Heart left ventricle (tissue), 16 donors: Measurements from ENCODE around the gene STKLD1. TPM values are rescaled to one million over a fixed set of nuclear protein-coding genes. Genes with fewer than 3 reads are reported as not detected.

Source experiments
- ATAC-seq, 4 donors: fragments of 200-7000 bp; cut with Tn5 transposase; one replicate each; pipeline ENCODE4 v1.9.1; 2020 to 2022; ENCODE audit warnings: moderate library complexity in 4 of 4, mild to moderate bottlenecking in 3 of 4, moderate number of reproducible peaks in 1 of 4
- DNase-seq, 5 donors: peaks; one replicate each; pipeline ENCODE4 v3.0.0-alpha.2; 2020
- H3K27ac ChIP-seq, 12 donors: fragments of 200-600 bp; sonication (generic) in 4 of 12; one replicate each; pipeline versions ENCODE4 v1.5.0 to v1.8.0; 2016 to 2022; ENCODE audit warnings: mild to moderate bottlenecking in 2 of 12
- H3K27me3 ChIP-seq, 9 donors: fragments of 200-600 bp; sonication (generic) in 2 of 9; one replicate each; pipeline versions ENCODE4 v1.5.1 to v1.8.0; 2016 to 2022; ENCODE audit warnings: mild to moderate bottlenecking in 3 of 9
- H3K36me3 ChIP-seq, 9 donors: fragments of 200-600 bp; sonication (generic) in 2 of 9; one replicate each; pipeline versions ENCODE4 v1.5.0 to v1.8.0; 2018 to 2022; ENCODE audit warnings: mild to moderate bottlenecking in 2 of 9
- H3K4me1 ChIP-seq, 12 donors: fragments of 200-600 bp; sonication (generic) in 4 of 12; one replicate each; pipeline versions ENCODE4 v1.5.0 to v1.8.0; 2016 to 2022; ENCODE audit warnings: mild to moderate bottlenecking in 3 of 12
- H3K4me3 ChIP-seq, 12 donors: fragments of 200-600 bp; sonication (generic) in 4 of 12; one replicate each; pipeline versions ENCODE4 v1.5.0 to v1.8.0; 2017 to 2022; ENCODE audit warnings: mild to moderate bottlenecking in 9 of 12, moderate library complexity in 4 of 12
- H3K9me3 ChIP-seq, 12 donors: fragments of 200-600 bp; sonication (generic) in 4 of 12; one replicate each; pipeline versions ENCODE4 v1.5.0 to v1.8.0; 2016 to 2022; ENCODE audit warnings: mild to moderate bottlenecking in 1 of 12
- CTCF ChIP-seq, 12 donors: fragments of 200-600 bp; sonication (generic) in 4 of 12; IDR thresholded peaks; one replicate each; pipeline versions ENCODE4 v1.5.0 to v1.8.0; 2018 to 2022; ENCODE audit warnings: antibody characterized with exemption in 12 of 12, mild to moderate bottlenecking in 5 of 12
- POLR2A ChIP-seq, 2 donors: fragments of 450-650 bp; IDR thresholded peaks; one replicate each; pipeline ENCODE4 v1.6.1; 2017; ENCODE audit warnings: antibody characterized with exemption in 2 of 2, mild to moderate bottlenecking in 2 of 2, moderate library complexity in 2 of 2
- WGBS, 4 donors: extraction: QIAGEN DNeasy Blood & Tissue Kit in 2 of 4; methylation state at CpG; one replicate each; pipeline versions ENCODE4 v1.1.5 to v1.1.7; 2013 to 2018; 5-methylcytosine and 5-hydroxymethylcytosine counted together
- intact Hi-C, 10 donors: fragments of 100-400 bp; cut with DNase I; formaldehyde crosslinking; loops; one replicate each; pipeline versions ENCODE4 v1.11.1 to v1.14.2; 2022
- polyA plus RNA-seq, 2 donors: library from polyadenylated mRNA; stranded (reverse); fragments of 200-250 nt; gene quantifications; one replicate each; pipeline ENCODE4 v1.2.3, GENCODE V29; 2013
- total RNA-seq, 9 donors: library from RNA; depleted of rRNA in 2 of 9; stranded (reverse); fragments of >200 nt in 2 of 9; fragmentation: NEBNext Ultra II Directional in 3 of 9; extraction: Animal tissue kit (Norgen Biotek cat#: 25700) in 3 of 9; gene quantifications; one replicate each; pipeline versions ENCODE4 v1.1.0 to v1.2.4, GENCODE V29; 2016 to 2023
- donor health status: ischemic (EF 13 %, LVEDD 7.1; RV severe dilation, severe dysfunction).
- donor health status: healthy with polysubstance abuse.
- donor health status: DM: no; HTN: yes; CAD: no.
- donor health status: DM: no; HTN: no; CAD: no.
- donor health status: ischemic (EF 25% LVEDD 6.9; RV normal size, moderate dysfunction).
- donor health status: ischemic (EF 25% LVEDD 5.7; RV mildly dilated, moderate dysfunction).
- donor health status: healthy.
- donor health status: DM: yes; HTN: yes; CAD: no.
- donor health status: ischemic (EF 35%, LVEDD 5.7; RV mildly dilated, moderate dysfunction).
- donor health status: nonischemic (EF 11% LVEDD 7.7; RV severe dilation, severe dysfunction).
- donor health status: DM: yes; HTN: yes; CAD: no.
- donor health status: PGD.
- donor health status: ischemic (EF 29% LVEDD 5.4; RV normal size, mild dysfunction).
- donor health status: nonischemic (EF 23%, LVEDD 6.1; RV moderate dilation, normal function).

STKLD1 gene
- total and polyA plus RNA-seq, 11 donors: 0.25 to 0.91 (median 0.46) TPM; not detected in 2

- WGBS, 4 donors: 82 to 89% (median 87%) methylated on average over 8 to 13 of the region's 13 CpGs
- Histone ChIP-seq H3K36me3 (peaks cover 0 to 74% (median 64%) of the 10 kb centered on the region in 9 donors), H3K9me3 (no peaks in the 10 kb centered on the region), H3K4me3 (peak overlapping the region in 2 of 12 donors; percentile 8 to 49), H3K27ac (peak overlapping the region in 3 of 12 donors; percentile 24 to 92 (median 30)), H3K27me3 (no peaks in the 10 kb centered on the region), H3K4me1 (peaks cover 0 to 47% (median 8%) of the 10 kb centered on the region in 12 donors)
- intact Hi-C loops: loop anchor here in 1 of 10 donors (10.0 kb wide), 1 partner anchor 144 kb away; no protein-coding TSS in a partner anchor
- TF ChIP-seq POLR2A (IDR thresholded peaks at IDR 0.05) (no peak), CTCF (IDR thresholded peaks at IDR 0.05) (no peak)
- ATAC-seq: no peak
- no peak for DNase-seq
Measured at GRCh38 chr9:133340916-133341315, 35.2 kb upstream of the STKLD1 start.

- ATAC-seq (peak in 3 of 4 donors; percentile 45 to 71 (median 71)), DNase-seq (peak; percentile 63 to 83 (median 70))
Measured at GRCh38 chr9:133341369-133342068, 34.6 kb upstream of the STKLD1 start.

GRCh38 chr9:133342069-133342406, 34.1 kb upstream of the STKLD1 start:
- peaks cover 0 to 49% (median 12%) of the 10 kb centered on the region in 12 donors for H3K4me1 ChIP-seq
- H3K27ac ChIP-seq: peak overlapping the region in 1 of 12 donors; percentile 92
- H3K27me3 ChIP-seq: no peaks in the 10 kb centered on the region
- TF ChIP-seq CTCF (IDR thresholded peaks at IDR 0.05) (no peak), POLR2A (IDR thresholded peaks at IDR 0.05) (no peak)
- H3K4me3 ChIP-seq: peak overlapping the region in 2 of 12 donors; percentile 2 to 49
- no peak for ATAC-seq
- no peak for DNase-seq
- H3K9me3 ChIP-seq: no peaks in the 10 kb centered on the region
- WGBS, 4 donors: 82 to 96% (median 89%) methylated on average over 8 to 12 of the region's 12 CpGs
- H3K36me3 ChIP-seq: peaks cover 0 to 74% (median 66%) of the 10 kb centered on the region in 9 donors
- intact Hi-C loops: loop anchor here in 1 of 10 donors (10.0 kb wide), 1 partner anchor 143 kb away; no protein-coding TSS in a partner anchor

More at GRCh38 chr9:133341369-133342068, 34.6 kb upstream of the STKLD1 start:
- Histone ChIP-seq H3K36me3 (peaks cover 0 to 74% (median 66%) of the 10 kb centered on the region in 9 donors), H3K27ac (peak overlapping the region in 4 of 12 donors; percentile 24 to 92 (median 34)), H3K9me3 (no peaks in the 10 kb centered on the region), H3K4me3 (peak overlapping the region in 3 of 12 donors; percentile 2 to 49 (median 8)), H3K4me1 (peaks cover 0 to 47% (median 11%) of the 10 kb centered on the region in 12 donors), H3K27me3 (no peaks in the 10 kb centered on the region)
- TF ChIP-seq POLR2A (IDR thresholded peaks at IDR 0.05) (peak in 1 of 2 donors; percentile 29), CTCF (IDR thresholded peaks at IDR 0.05) (no peak)
- 79 to 94% (median 87%) methylated on average over 15 of the region's 15 CpGs for WGBS, 4 donors
- intact Hi-C loops: loop anchor here in 1 of 10 donors (10.0 kb wide), 1 partner anchor 143 kb away; no protein-coding TSS in a partner anchor

- ATAC-seq (no peak), DNase-seq (no peak)
- WGBS, 4 donors: 84 to 86% (median 85%) methylated on average over 11 of the region's 11 CpGs
- no peaks in the 10 kb centered on the region for H3K9me3 ChIP-seq
- peaks cover 0 to 52% (median 14%) of the 10 kb centered on the region in 12 donors for H3K4me1 ChIP-seq
- intact Hi-C loops: loop anchor here in 1 of 10 donors (10.0 kb wide), 1 partner anchor 142 kb away; no protein-coding TSS in a partner anchor
- TF ChIP-seq CTCF (IDR thresholded peaks at IDR 0.05) (peak in 1 of 12 donors; percentile 6), POLR2A (IDR thresholded peaks at IDR 0.05) (no peak)
- peaks cover 0 to 74% (median 66%) of the 10 kb centered on the region in 9 donors for H3K36me3 ChIP-seq
- no peak overlapping the region for H3K4me3 ChIP-seq
- H3K27me3 ChIP-seq: no peaks in the 10 kb centered on the region
- peak overlapping the region in 1 of 12 donors; percentile 92 for H3K27ac ChIP-seq
Measured at GRCh38 chr9:133342570-133342969, 33.6 kb upstream of the STKLD1 start.
